ENCODE measurements around the gene PUSL1.

- TF ChIP-seq POLR2AphosphoS5 (IDR thresholded peaks at IDR 0.05; ENCODE audit: low read depth, low read length) (peak; percentile 40; the same call in 1 of the 2 replicates), TAF1 (IDR thresholded peaks at IDR 0.05; ENCODE audit: low read depth, low read length) (no peak), POLR2A (IDR thresholded peaks at IDR 0.05; ENCODE audit: low read depth, low read length) (peak; percentile 40; the same call in 1 of the 2 replicates), SPI1 (IDR thresholded peaks at IDR 0.05; ENCODE audit: low read depth, low read length) (no peak)
Observed at GRCh38 chr1:1272341-1273208, 35.8 kb upstream of the PUSL1 start.
